ENCODE measurements around the gene ACBD4.
A peak's percentile ranks its signal among the peaks of the same experiment; 100 is the strongest.

The ACBD4 gene

DNA sequence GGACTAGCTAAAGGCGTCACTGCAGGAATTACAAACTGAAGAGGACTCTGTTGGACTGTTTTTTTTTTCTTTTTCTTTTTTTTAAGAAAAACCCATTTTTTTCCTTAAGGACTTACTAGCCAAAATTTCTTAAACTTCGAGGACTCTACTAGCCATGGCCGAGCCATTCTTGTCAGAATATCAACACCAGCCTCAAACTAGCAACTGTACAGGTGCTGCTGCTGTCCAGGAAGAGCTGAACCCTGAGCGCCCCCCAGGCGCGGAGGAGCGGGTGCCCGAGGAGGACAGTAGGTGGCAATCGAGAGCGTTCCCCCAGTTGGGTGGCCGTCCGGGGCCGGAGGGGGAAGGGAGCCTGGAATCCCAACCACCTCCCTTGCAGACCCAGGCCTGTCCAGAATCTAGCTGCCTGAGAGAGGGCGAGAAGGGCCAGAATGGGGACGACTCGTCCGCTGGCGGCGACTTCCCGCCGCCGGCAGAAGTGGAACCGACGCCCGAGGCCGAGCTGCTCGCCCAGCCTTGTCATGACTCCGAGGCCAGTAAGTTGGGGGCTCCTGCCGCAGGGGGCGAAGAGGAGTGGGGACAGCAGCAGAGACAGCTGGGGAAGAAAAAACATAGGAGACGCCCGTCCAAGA, 13.7 kb downstream of the ACBD4 start (continued):
- TF ChIP-seq YY2 (tag by site-specific recombination; IDR thresholded peaks at IDR 0.05) (no peak), ZNF580 (tag by site-specific recombination; IDR thresholded peaks at IDR 0.05) (no peak), ZNF677 (tag by site-specific recombination; IDR thresholded peaks at IDR 0.05) (no peak), ZBTB6 (tag by site-specific recombination; IDR thresholded peaks at IDR 0.05) (no peak), ZNF133 (tag by site-specific recombination; IDR thresholded peaks at IDR 0.05) (no peak), ZNF169 (tag by site-specific recombination; IDR thresholded peaks at IDR 0.05) (no peak), ZNF311 (tag by site-specific recombination; IDR thresholded peaks at IDR 0.05; ENCODE audit: borderline replicate concordance) (no peak), ZNF785 (tag by site-specific recombination; IDR thresholded peaks at IDR 0.05) (no peak), OVOL3 (tag by site-specific recombination; IDR thresholded peaks at IDR 0.05) (no peak), ZNF830 (tag by site-specific recombination; IDR thresholded peaks at IDR 0.05; ENCODE audit: low read depth) (no peak), ZNF24 (tag by site-specific recombination; IDR thresholded peaks at IDR 0.05) (peak; percentile 19; the same call in 1 of the 2 replicates), KLF9 (tag by site-specific recombination; IDR thresholded peaks at IDR 0.05; ENCODE audit: low read depth) (no peak), ZSCAN30 (tag by site-specific recombination; IDR thresholded peaks at IDR 0.05) (peak; percentile 70), ZNF624 (tag by site-specific recombination; IDR thresholded peaks at IDR 0.05) (no peak), ZNF621 (tag by site-specific recombination; IDR thresholded peaks at IDR 0.05) (no peak), OSR2 (tag by site-specific recombination; IDR thresholded peaks at IDR 0.05) (0 out of 2 replicates have a peak, but pooled peaks have one; percentile 7), ZBTB26 (tag by site-specific recombination; optimal IDR thresholded peaks at IDR 0.05) (no peak), ZNF10 (tag by site-specific recombination; IDR thresholded peaks at IDR 0.05) (no peak), ZNF514 (tag by site-specific recombination; IDR thresholded peaks at IDR 0.05) (no peak), MYNN (tag by site-specific recombination; IDR thresholded peaks at IDR 0.05; ENCODE audit: borderline replicate concordance) (peak; percentile 6; the same call in 1 of the 2 replicates), ZNF148 (tag by site-specific recombination; IDR thresholded peaks at IDR 0.05; ENCODE audit: borderline replicate concordance) (no peak), ZNF610 (tag by site-specific recombination; IDR thresholded peaks at IDR 0.05; ENCODE audit: borderline replicate concordance) (no peak), BCL11A (tag by site-specific recombination; IDR thresholded peaks at IDR 0.05; ENCODE audit: low read depth) (0 out of 2 replicates have a peak, but pooled peaks have one; percentile 44), ZNF768 (tag by site-specific recombination; IDR thresholded peaks at IDR 0.05) (no peak), TCF7L2 (IDR thresholded peaks at IDR 0.05; ENCODE audit: borderline replicate concordance, low read depth, low read length) (no peak)
- TF ChIP-seq, protein P1, sequence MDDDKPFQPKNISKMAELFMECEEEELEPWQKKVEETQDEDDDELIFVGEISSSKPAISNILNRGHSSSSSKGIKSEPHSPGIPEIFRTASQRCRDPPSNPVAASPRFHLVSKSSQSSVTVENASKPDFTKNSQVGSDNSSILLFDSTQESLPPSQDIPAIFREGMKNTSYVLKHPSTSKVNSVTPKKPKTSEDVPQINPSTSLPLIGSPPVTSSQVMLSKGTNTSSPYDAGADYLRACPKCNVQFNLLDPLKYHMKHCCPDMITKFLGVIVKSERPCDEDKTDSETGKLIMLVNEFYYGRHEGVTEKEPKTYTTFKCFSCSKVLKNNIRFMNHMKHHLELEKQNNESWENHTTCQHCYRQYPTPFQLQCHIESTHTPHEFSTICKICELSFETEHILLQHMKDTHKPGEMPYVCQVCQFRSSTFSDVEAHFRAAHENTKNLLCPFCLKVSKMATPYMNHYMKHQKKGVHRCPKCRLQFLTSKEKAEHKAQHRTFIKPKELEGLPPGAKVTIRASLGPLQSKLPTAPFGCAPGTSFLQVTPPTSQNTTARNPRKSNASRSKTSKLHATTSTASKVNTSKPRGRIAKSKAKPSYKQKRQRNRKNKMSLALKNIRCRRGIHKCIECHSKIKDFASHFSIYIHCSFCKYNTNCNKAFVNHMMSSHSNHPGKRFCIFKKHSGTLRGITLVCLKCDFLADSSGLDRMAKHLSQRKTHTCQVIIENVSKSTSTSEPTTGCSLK (tag by site-specific recombination; IDR thresholded peaks at IDR 0.05), result no peak
- TF ChIP-seq, protein P2, sequence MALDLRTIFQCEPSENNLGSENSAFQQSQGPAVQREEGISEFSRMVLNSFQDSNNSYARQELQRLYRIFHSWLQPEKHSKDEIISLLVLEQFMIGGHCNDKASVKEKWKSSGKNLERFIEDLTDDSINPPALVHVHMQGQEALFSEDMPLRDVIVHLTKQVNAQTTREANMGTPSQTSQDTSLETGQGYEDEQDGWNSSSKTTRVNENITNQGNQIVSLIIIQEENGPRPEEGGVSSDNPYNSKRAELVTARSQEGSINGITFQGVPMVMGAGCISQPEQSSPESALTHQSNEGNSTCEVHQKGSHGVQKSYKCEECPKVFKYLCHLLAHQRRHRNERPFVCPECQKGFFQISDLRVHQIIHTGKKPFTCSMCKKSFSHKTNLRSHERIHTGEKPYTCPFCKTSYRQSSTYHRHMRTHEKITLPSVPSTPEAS (tag by site-specific recombination; IDR thresholded peaks at IDR 0.05), result no peak
- TF ChIP-seq, protein P3, sequence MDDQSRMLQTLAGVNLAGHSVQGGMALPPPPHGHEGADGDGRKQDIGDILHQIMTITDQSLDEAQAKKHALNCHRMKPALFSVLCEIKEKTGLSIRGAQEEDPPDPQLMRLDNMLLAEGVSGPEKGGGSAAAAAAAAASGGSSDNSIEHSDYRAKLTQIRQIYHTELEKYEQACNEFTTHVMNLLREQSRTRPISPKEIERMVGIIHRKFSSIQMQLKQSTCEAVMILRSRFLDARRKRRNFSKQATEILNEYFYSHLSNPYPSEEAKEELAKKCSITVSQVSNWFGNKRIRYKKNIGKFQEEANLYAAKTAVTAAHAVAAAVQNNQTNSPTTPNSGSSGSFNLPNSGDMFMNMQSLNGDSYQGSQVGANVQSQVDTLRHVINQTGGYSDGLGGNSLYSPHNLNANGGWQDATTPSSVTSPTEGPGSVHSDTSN (CRISPR knock-in tag; IDR thresholded peaks at IDR 0.05), result 0 out of 2 replicates have a peak, but pooled peaks have one; percentile 6
- TF ChIP-seq, protein P4, sequence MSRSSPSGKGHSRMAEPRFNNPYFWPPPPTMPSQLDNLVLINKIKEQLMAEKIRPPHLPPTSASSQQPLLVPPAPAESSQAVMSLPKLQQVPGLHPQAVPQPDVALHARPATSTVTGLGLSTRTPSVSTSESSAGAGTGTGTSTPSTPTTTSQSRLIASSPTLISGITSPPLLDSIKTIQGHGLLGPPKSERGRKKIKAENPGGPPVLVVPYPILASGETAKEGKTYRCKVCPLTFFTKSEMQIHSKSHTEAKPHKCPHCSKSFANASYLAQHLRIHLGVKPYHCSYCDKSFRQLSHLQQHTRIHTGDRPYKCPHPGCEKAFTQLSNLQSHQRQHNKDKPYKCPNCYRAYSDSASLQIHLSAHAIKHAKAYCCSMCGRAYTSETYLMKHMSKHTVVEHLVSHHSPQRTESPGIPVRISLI (tag by site-specific recombination; IDR thresholded peaks at IDR 0.05), result peak; percentile 97

All from HEK293 (cell line).